ENCODE results near the gene TRABD.

The TRABD gene

DNA sequence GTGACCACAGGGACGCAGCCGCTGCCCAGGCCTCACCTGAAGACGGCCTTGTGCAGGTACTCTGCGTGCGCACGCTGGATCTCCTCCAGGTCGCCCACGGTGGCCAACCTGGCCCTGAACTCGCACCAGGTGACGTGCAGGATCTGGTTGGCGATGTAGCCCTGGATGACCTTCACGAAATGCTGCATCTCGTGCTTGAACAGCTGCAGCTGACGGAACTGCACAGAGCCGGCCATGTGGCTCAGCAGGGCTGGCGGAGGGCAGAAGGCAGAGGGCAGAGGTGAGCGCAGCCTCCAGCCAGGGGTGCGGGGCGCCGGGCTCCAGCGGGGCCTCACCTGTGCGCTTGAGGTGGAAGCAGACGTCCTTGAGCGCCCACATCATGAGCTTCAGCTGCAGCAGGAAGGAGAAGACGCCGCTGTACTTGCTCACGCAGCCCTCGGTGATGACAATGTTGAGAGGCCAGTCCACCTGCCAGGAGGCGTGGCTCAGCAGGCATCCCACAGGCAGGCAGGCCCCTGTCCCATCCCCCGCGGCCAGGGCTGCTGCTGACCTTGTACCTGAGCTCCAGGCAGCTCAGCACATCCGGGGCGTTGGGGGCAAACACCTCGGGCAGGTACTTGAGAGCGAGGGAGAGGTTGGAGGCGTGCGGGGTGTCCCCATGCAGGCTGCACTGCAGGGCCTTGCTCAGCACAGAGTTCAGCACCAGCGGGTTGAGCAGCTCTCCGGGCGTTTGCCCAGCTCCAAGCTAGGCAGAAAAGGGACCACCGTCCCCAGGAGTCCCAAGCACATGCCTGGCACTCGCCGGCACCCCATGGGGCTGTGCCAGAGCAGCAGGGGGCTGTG, 32.7 kb downstream of the TRABD start:
- DNase-seq (ENCODE audit: low read depth): no peak

DNA sequence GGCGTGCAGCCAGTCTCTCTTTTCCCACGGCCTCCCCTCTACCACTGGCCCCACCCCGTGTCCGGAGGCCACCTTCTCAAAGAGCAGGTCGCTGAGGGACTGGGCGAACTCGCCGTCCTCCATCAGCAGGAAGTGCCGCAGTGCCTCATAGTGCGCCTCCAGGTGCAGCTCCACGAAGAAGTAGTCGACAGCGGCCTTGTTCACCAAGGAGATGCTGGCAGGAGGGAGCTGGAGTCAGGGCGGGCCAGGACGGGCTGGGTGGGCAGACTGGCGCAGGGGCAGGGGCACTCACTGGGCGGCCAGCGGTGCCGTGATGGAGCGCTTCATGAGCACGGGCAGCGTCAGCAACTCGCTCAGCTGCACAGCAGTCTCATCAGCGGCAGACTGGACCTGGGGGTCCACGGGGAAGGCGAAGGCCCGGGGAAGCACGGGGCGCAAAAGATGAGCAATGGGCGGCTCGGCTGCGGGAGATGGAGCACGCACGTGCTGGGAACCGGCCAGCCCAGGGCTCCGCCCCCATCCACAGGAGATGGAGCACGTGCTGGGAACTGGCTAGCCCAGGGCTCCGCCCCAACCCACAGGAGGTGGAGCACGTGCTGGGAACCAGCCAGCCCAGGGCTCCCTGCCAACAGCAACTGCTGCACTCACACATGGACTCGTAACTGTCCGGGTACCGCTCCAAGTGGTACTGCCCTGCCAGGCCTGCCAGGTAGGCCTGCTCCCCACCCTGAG, 33.4 kb downstream of the TRABD start:
- DNase-seq (ENCODE audit: low read depth): no peak

DNA sequence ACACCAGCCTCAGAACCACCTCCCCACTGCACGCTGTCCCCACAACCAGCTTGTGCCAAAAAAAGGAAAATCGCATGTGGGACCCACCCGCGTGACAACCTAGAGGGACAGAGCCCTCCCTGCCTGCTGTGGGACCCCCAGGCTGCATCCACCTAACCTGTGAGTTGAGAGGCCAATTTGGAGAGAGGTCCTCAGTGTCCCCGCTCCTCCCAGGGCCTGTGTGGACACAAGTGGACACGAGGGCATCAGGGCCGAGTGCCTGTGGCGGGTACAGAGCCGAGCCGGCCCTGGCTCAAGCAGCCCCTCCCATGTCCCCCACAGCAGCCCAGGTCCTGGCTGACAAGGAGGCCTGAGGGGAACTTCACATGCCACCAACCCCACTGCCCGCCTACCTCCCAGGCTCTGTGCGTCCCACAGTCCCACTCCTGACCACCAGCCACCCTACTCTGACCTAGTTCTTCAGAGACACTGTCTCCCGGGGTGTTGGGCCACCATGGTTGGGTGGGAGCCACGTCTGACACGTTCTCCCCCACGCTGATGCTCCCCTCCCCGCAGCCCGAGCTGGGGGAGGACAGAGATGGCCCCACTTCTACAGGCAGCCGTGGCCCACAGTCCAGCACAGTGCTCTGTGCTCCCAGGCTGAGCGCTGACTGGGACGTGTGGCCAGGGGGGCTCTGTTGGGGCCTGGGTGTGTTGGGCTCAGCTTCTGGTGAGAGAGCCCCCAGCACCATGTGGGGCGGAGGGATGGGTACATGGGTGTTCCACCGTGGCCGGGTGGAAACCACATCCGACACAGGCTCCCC, 34.3 kb downstream of the TRABD start:
- DNase-seq (ENCODE audit: low read depth): no peak

DNA sequence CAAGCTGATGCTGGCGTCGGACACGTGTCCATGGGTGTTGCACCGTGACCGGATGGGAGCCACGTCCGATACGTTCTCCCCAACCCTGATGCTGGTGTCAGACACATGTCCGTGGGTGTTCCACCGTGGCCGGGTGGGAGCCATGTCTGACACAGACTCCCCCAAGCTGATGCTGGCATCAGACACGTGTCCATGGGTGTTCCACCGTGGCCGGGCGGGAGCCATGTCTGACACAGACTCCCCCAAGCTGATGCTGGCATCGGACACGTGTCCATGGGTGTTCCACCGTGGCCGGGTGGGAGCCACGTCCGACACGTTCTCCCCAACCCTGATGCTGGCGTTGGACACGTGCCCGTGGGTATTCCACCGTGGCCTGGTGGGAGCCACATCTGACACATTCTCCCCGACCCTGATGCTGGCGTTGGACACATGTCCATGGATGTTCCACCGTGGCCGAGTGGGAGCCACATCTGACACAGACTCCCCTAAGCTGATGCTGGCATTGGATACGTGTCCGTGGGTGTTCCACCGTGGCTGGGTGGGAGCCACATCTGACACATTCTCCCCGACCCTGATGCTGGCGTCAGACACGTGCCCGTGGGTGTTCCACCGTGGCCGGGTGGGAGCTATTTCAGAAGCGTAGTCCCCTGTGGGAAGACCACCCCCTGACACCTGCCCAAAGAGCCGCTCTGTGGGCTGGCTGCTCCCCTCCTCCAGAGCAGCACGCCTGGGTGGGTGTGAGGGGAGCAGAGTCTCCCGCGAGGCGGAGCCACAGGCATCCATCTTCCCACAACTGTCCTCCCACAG, 35.1 kb downstream of the TRABD start:
- no peak for DNase-seq (ENCODE audit: low read depth)

DNA sequence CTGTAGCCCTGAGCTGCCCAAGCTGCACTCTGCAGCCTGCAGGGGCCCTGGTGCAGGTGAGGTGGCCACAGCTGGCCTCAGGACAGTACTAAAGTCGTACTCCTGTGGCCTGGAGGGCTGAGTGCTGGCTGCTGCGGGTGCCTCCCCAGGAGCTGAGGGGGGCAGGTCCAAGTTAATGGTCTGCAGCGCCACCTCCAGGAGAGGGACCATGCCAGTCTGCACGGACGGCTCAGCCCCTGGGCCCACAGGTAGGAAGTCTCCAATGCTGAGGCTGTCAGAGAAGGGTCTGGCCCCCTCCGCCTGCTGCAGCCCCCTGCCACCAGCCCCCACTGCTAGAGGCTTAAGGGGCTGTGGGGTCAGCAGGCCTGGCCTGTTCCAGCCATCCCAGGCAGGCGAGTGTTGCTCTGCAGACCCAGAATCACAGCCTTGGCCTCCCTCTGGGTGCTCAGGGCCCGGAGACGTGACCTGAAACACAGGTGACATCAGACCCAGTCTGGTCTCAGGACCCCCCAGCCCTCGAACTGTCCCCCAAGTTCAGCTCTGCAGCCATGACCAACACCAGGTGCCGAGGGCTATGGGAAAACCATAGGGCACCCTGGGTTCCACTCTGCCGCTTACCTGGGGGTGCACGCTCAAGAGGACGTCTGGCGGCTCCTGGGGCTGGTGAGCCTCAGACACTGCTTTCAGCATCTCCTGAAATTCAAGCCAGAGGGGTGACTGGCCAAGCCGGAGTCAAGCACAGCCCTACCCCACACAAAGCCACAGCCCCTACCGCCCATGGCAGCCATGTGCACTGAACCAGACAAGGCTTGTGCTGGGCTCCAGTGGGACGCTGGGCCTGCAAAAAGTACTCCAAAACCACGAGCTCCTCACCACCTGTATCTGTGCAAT, 35.9 kb downstream of the TRABD start:
- no peak for DNase-seq (ENCODE audit: low read depth)

DNA sequence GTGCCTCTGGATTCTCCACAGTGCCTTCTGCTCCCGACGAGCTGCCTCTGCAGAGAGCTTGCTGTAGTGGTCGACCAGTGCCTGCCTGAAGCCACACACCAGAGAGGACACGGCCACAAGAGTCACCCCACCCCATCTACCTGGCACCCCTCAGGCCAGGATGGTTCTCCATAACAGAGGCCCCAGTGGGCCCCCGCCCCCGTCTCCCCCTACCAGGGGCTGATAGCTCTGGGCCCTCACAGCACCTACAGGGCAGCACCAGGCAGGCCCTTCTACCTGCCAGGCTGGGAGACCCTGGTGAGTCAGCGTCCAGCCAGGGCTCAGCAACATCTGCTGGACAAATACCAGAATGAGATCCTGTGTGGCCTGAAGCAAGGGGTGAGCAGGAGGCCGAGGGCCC, 36.8 kb downstream of the TRABD start:
- no peak for DNase-seq (ENCODE audit: low read depth)

DNA sequence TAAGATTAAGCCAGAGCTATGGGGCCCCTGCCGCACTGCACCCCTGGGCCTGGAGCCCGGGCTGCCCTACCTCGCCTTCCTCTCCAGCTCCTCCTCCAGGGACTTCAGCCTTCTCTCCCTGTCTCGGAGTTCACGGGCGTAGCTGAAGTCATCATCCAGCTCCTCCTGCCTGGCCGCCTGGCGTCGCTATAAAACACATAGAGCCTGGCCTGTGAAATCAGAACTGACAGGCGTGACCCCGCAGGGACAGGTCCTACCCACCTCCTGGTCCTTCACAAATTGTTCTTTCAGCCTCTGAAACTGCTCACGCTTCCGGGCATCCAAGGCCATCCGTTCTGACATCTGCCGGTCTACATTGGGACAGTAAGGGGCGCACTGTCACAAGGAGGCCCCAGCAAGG, 38.4 kb downstream of the TRABD start:
- no peak for DNase-seq (ENCODE audit: low read depth)

DNA sequence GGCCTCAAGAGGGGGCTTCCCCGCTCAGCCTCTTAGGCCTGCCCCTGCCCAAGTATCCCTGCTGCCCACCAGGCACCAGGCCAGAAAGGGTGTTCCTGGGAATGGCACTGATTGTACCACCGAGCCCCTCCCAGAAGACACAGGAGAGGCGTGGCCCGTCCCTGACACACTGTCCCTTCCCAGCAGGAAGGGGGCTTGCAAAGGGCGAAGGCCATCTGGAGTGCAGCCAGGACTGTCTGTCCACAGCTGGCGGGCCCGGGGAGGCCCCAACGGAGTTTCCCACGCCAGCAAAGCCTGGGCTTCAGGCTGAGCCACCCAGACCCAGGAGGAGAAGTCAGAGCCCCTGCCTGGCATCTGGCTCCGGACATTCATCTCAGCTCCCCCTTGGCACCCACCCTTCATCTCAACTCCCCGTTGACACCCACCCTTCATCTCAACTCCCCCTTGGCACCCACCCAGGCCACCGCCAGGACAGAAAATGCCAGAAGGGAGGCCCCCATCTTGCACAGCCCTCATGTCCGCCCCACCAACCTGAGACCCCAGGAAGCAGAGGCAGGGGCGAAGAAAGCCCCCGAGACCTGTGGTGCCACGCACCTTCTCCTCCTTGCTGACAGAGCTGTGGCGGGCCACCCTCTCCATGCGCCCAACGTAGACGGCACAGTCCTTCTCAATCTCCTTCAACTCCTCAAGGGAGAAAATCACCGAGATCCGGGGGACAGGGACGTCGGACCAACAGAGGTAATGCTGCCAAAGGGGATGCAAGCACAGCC, 39.7 kb downstream of the TRABD start:
- DNase-seq (ENCODE audit: low read depth): no peak

DNA sequence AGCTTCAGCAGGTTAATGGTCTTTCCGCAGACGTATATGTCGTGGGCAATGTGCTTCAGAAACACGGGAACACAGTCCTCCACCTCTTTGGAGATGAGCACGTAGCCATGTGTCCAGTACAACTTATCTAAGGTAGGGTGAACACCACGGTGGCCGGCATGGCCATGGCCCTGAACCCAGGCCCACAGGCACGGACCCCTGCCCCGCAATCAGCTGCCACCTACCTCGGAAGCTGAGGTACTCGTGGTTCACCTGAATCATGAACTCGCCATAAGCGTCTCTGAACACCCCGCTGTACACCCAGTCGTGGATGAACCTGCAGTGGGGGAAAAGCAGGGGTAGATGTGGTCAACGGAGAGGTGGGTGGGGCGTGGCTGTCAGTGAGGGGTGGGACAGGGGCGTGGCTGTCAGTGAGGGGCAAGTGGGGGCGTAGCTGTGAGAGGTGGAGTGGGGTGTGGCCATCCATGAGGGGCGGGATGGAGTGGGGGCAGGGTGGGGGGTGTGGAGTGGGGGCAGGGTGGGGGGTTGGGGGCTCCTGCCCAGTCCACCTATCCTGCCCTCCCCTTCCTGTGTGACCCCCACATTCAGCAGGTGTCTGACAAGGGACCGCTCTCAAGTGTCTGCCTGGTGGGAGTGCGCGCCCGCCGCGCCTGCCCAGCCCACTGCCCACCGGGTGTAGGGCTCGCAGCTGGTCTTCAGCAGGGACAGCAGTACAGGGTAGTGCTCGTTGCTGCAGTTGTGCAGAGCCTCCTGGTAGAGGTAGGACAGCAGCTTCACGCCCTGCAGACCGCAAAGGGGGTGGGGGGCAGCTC, 40.6 kb downstream of the TRABD start:
- no peak for DNase-seq (ENCODE audit: low read depth)

DNA sequence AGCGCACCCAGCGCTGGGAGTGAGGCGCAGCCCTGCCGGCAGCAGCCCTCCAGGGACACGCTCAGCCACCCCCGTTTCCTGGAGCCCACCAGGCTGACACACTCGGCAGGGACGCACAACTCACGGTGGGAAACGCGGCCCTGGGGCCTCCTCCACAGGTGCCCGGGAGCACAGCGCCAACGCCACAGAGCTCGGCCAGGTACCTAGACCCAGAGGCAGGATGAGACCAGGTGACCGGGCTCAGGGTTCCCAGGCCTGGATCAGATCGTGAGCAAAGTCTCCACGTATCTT, 41.1 kb downstream of the TRABD start:
- no peak for DNase-seq (ENCODE audit: low read depth)

DNA sequence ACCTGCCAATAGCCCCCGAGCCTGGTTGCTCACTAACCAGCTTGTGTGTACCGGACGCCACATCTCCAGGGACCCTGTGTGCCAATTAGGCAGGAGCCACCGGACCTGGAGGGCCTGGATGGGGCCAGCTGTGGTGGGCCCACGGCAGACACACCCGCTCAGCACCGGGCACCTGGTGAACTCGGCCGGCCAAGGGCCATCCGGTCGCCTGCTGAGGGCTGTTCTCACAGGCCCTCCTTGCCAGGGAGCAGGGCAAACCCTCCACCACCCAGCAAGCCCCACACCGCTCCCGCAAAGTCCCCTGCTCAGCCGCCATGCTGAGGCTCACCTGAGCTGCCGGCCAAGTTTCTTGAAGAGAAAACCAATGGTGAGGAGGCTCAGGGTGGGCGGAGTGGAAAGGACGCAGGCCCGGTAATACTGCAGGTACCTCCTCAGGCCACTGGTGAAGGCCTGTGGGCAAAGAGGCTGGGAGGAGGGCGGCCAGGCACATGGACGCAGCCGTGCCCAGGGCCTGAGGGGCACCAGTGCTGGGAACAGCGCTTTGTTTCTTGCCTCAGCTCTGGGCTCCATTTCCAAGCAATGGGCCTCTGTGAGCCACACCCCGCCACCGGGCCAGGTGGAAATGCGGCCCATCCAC, 42.0 kb downstream of the TRABD start:
- DNase-seq (ENCODE audit: low read depth): no peak

DNA sequence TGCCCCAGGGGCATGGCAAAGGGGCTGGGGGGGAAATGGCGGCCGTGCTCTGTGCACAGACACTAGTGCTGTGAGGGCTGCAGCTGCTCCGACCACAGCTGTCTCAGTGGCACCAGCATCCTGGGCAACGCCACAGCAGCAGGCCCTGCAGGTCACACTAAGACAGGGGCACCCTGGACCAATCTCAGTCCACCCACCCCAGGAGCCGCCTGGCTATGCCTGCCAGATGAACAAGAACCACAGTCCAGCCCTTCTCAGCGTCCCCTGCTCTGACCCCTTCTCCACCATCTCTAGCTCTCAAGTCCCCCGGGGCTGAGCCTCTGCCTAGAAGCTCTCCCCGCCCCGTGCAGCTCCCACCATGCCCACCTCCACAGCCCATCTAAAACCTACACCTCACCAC, 42.7 kb downstream of the TRABD start:
- DNase-seq (ENCODE audit: low read depth): no peak

DNA sequence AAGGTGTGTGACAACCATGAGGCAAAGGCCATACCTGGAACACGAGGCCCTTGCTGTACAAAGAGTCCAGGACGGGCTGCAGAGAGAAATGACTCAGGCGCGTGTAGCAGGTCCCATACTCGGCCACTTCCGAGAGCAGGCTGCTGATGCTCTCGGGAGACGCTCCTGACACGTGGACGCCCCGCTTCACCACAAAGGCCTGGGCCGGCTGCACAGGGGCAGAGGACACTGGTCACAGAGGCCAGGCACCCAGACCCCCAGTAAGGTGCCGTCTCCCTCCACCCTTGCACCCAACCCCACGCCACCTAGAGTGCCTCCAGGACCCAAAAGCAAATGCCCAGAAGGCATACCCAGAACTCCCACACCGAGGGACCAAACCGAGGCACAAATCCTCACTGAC, 43.7 kb downstream of the TRABD start:
- no peak for DNase-seq (ENCODE audit: low read depth)

DNA sequence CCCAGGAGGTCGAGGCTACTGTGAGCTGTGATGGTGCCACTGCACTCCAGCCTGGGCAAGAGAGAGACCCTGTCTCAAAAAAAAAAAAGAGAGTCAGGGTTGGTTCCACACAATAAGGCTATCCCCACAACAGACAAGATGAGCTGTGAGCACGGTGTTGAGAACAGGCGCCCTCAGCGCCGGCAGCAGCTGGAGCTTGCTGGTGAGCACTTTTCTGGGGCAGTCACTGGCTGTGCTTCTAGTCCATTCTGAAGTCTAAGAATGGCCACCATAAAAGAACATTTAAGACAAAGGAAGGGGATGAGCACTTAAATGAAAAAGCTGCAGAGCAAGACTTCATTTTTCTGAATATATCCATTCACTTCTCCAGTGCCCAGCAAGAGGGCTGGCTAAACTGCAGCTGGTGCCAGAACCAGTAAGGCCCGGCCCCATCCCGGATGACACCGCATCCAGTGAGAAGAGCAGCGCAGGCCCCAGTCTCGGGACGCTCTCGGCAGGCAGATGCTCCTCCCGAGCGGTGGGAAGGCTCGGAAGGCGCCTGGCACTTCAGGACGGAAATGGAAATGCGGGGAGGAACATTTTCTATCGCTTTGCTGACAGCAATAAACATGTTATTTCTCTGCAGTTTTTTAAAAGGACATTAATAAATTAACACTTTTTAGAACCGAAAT, 46.9 kb downstream of the TRABD start:
- no peak for DNase-seq (ENCODE audit: low read depth)

DNA sequence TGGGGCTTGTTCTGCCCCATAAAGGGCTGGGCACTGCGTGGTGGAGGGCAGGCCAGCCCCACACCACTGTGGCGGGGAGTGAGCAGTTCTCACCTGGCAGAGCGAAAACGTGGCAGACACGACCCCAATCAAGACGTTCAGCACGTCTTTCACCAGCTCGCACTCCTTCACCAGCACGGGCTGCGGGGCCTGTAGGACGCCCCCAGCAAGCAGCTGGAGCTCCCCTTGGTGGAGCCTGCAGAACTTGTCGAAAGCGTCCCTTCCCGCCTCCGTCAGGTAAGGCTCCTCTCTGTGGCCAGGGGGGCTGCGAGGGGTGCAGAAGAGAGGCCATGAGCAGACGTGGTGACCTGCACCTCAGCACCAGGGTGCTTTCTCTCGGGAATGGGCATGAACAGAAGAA, 47.5 kb downstream of the TRABD start:
- DNase-seq (ENCODE audit: low read depth): no peak

DNA sequence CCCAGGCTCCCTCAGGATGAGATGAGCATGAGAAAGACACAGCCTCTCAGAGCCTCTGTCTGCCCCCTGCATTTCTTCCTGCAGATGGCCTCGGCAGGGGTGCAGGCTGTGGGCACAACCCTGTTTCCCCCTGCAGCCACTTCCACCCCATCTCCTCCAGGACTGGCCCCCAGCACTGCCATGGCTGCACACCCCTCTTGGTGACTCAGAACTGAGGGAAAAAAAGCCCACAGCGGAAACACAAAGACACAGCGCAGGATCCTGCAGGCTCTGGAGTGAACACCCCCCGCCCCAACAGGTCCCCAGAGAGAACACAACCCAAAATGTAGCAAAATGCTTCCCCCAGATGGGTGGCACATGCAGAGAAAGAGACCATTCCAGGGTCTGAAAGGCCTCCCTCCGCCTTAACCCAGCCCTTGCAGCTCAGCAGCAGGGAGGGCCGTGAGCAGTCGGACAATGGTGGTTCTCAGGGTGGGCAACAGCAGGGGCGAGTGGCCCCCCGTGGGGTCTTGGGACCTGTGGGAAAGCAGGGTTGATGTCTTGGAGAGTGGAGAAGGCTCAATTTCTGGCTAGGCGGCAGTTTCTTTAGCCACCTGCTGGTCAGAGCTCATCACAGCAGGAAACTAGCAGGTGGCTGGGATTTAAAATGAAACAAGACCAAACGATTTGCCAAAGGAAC, 51.2 kb downstream of the TRABD start:
- no peak for DNase-seq (ENCODE audit: low read depth)

DNA sequence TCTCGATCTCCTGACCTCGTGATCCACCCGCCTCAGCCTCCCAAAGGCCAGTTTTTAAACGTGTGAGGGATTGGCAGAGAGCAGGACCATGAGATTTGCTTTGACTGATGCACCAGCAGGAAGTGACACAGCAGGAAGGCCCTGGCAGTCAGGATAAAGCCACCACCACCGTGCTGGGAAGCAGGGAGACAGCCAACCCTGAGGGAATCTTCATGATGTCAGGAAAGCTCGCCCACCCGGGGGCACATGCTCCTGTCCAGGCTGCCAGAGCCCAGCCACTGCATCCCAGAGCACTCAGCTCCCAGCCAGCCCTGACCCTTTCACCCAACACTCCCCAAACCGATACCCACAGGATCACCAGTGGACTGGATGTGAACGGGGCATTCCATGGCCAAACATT, 53.0 kb downstream of the TRABD start:
- no peak for DNase-seq (ENCODE audit: low read depth)

DNA sequence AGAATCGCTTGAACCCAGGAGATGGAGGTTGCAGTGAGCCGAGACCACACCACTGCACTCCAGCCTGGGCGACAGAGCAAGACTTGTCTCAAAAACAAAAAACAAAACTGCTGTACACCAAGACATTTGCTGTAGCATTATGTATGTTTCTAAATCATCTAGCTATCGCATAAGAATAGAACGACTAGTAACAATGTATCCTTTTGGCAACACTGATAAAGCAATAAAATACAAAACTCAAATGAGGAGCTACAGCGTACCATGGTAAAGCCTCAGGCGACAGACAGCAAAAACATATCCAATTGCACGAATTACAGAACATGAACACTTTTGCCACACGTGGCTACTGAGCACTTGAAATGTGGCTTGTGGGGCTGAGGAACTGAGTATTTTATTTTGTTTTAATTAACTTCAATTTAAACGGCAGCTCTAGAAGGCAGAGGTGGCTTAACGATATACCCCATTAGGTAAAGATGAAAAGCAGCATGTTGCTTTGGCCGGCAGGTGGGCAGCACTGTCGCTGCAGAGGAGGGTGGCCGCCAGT, 56.8 kb downstream of the TRABD start:
- DNase-seq (ENCODE audit: low read depth): no peak
